Mesenchymal stem cell (in vitro differentiated cells and primary cell): Measurements from ENCODE around the gene NT5E.

Experiments
- DNase-seq: peaks from one replicate; pipeline ENCODE4 v3.0.0-alpha.2; 2013
- H2AFZ ChIP-seq: one replicate; pipeline ENCODE4 v1.6.1; 2013; ENCODE audit warnings: low read depth, mild to moderate bottlenecking, control low read depth, inconsistent platforms, low read length, moderate library complexity
- H2AK5ac ChIP-seq: 2 replicates; pipeline ENCODE4 v1.6.1; 2013; ENCODE audit warnings: low read length, moderate library complexity, mild to moderate bottlenecking, inconsistent platforms; ENCODE audit not compliant: severe bottlenecking
- H2BK120ac ChIP-seq: one replicate; pipeline ENCODE4 v1.6.1; 2013; ENCODE audit warnings: low read depth, mild to moderate bottlenecking, inconsistent platforms, low read length, moderate library complexity
- H2BK12ac ChIP-seq, 2 experiments: one replicate each; pipeline ENCODE4 v1.6.1; 2013; ENCODE audit warnings: inconsistent platforms in 2 of 2, low read length in 2 of 2, mild to moderate bottlenecking in 2 of 2, moderate library complexity in 2 of 2, control low read depth in 1 of 2
- H2BK15ac ChIP-seq: one replicate; pipeline ENCODE4 v1.6.1; 2013; ENCODE audit warnings: mild to moderate bottlenecking, low read depth, inconsistent platforms; ENCODE audit not compliant: poor library complexity, severe bottlenecking
- H2BK5ac ChIP-seq: 2 replicates; pipeline ENCODE4 v1.6.1; 2013; ENCODE audit warnings: low read depth, mild to moderate bottlenecking, low read length, control low read depth, inconsistent platforms; ENCODE audit not compliant: poor library complexity, severe bottlenecking
- H3K14ac ChIP-seq, 2 experiments: one replicate each; pipeline ENCODE4 v1.6.1; 2013; ENCODE audit warnings: inconsistent platforms in 2 of 2, low read length in 2 of 2, control low read depth in 1 of 2, mild to moderate bottlenecking in 1 of 2, moderate library complexity in 1 of 2
- H3K18ac ChIP-seq, 2 experiments: one replicate each; pipeline ENCODE4 v1.6.1; 2013; ENCODE audit warnings: inconsistent platforms in 2 of 2, low read length in 2 of 2, control low read depth in 1 of 2, low read depth in 1 of 2, mild to moderate bottlenecking in 1 of 2
- H3K23ac ChIP-seq, 2 experiments: one replicate each; pipeline ENCODE4 v1.6.1; 2013; ENCODE audit warnings: inconsistent platforms in 2 of 2, low read length in 2 of 2, mild to moderate bottlenecking in 2 of 2, moderate library complexity in 2 of 2, control low read depth in 1 of 2
- H3K27ac ChIP-seq: 2 replicates; pipeline ENCODE4 v1.5.1; 2013; ENCODE audit warnings: mild to moderate bottlenecking, moderate library complexity, low read length, control low read depth, inconsistent platforms; ENCODE audit not compliant: poor library complexity, severe bottlenecking
- H3K27me3 ChIP-seq, 2 experiments: 2 replicates each; pipeline versions ENCODE4 v1.6.1 to v1.7.0; 2013; ENCODE audit warnings: low read length in 2 of 2, mild to moderate bottlenecking in 2 of 2, moderate library complexity in 2 of 2, control low read depth in 1 of 2, inconsistent platforms in 1 of 2; ENCODE audit not compliant: control insufficient read depth in 1 of 2, insufficient read depth in 1 of 2
- H3K36me3 ChIP-seq, 2 experiments: 2 replicates each; pipeline versions ENCODE4 v1.6.1 to v1.7.0; 2013; ENCODE audit warnings: low read length in 2 of 2, control low read depth in 1 of 2, inconsistent platforms in 1 of 2, low read depth in 1 of 2, mild to moderate bottlenecking in 1 of 2; ENCODE audit not compliant: insufficient read depth in 2 of 2, control insufficient read depth in 1 of 2
- H3K4ac ChIP-seq, 2 experiments: one replicate each; pipeline ENCODE4 v1.6.1; 2013; ENCODE audit warnings: inconsistent platforms in 2 of 2, low read length in 2 of 2, mild to moderate bottlenecking in 2 of 2, moderate library complexity in 2 of 2, control low read depth in 1 of 2, low read depth in 1 of 2
- H3K4me1 ChIP-seq: 2 replicates; pipeline ENCODE4 v1.6.1; 2013; ENCODE audit warnings: low read depth, low read length, control low read depth; ENCODE audit not compliant: control insufficient read depth, insufficient read depth
- H3K4me2 ChIP-seq: 2 replicates; pipeline ENCODE4 v1.6.1; 2013; ENCODE audit warnings: low read length, mild to moderate bottlenecking, inconsistent platforms; ENCODE audit not compliant: poor library complexity, severe bottlenecking
- H3K4me3 ChIP-seq, 2 experiments: 2 replicates each; pipeline versions ENCODE4 v1.5.1 to v1.7.0; 2013; ENCODE audit warnings: low read length in 2 of 2, mild to moderate bottlenecking in 2 of 2, control low read depth in 1 of 2, low read depth in 1 of 2; ENCODE audit not compliant: insufficient read depth in 1 of 2
- H3K79me1 ChIP-seq: replicated peaks from 2 replicates; pipeline ENCODE4 v1.6.1; 2013; ENCODE audit warnings: mild to moderate bottlenecking, control low read depth, low read length, inconsistent platforms; ENCODE audit not compliant: poor library complexity, severe bottlenecking
- H3K9ac ChIP-seq: 2 replicates; pipeline ENCODE4 v1.7.0; 2013; ENCODE audit warnings: mild to moderate bottlenecking, low read length, moderate library complexity
- H3K9me3 ChIP-seq: 2 replicates; pipeline ENCODE4 v1.7.0; 2013; ENCODE audit warnings: mild to moderate bottlenecking, low read length; ENCODE audit not compliant: control insufficient read depth
- H4K8ac ChIP-seq: one replicate; pipeline ENCODE4 v1.6.1; 2013; ENCODE audit warnings: inconsistent platforms, mild to moderate bottlenecking, low read length, moderate library complexity
- H4K91ac ChIP-seq: one replicate; pipeline ENCODE4 v1.6.1; 2013; ENCODE audit warnings: mild to moderate bottlenecking, low read length, inconsistent platforms
- WGBS: methylation state at CpG from one replicate; pipeline ENCODE4 v1.1.7; 2013; ENCODE audit warnings: mixed read lengths; 5-methylcytosine and 5-hydroxymethylcytosine counted together

Gene NT5E

GRCh38 chr6:85453052-85453451, 3.2 kb downstream of the NT5E start:
- peak overlapping the region; percentile 88 for H3K18ac ChIP-seq
- peak overlapping the region; percentile 79 to 97 for H2BK12ac ChIP-seq
- peak overlapping the region; percentile 100 for H3K9ac ChIP-seq
- no peaks in the 10 kb centered on the region for H3K27me3 ChIP-seq
- peaks cover 17% of the 10 kb centered on the region for H3K4me1 ChIP-seq
- no peak for DNase-seq
- H3K14ac ChIP-seq: no peak overlapping the region
- H2BK120ac ChIP-seq: peak overlapping the region; percentile 78
- peak overlapping the region; percentile 72 for H3K27ac ChIP-seq
- peak overlapping the region in 1 of 2 experiments; percentile 99 for H3K4me3 ChIP-seq
- H3K4me2 ChIP-seq: peak overlapping the region; percentile 88
- H3K36me3 ChIP-seq: peaks cover 4 to 67% of the 10 kb centered on the region in 2 experiments
- peak overlapping the region in 1 of 2 experiments; percentile 66 for H3K23ac ChIP-seq
- H2AK5ac ChIP-seq: peak overlapping the region; percentile 65
- peak overlapping the region; percentile 57 for H2BK5ac ChIP-seq
- H2AFZ ChIP-seq: no peak overlapping the region
- H4K91ac ChIP-seq: peak overlapping the region; percentile 77
- H3K9me3 ChIP-seq: no peaks in the 10 kb centered on the region
- H4K8ac ChIP-seq: peak overlapping the region; percentile 86
- H3K79me1 ChIP-seq: no peaks in the 10 kb centered on the region
- no peak overlapping the region for H2BK15ac ChIP-seq
- H3K4ac ChIP-seq: peak overlapping the region; percentile 57 to 81
- WGBS: 82% methylated on average over 2 of the region's 2 CpGs

GRCh38 chr6:85453490-85453889, 3.6 kb downstream of the NT5E start:
- peaks cover 4 to 71% of the 10 kb centered on the region in 2 experiments for H3K36me3 ChIP-seq
- H3K27ac ChIP-seq: peak overlapping the region; percentile 72
- no CpG with 5 or more reads among the region's 2 CpGs for WGBS
- peak overlapping the region; percentile 88 for H3K18ac ChIP-seq
- H2BK12ac ChIP-seq: peak overlapping the region; percentile 59 to 97
- H3K9ac ChIP-seq: peak overlapping the region; percentile 100
- no peak overlapping the region for H2BK5ac ChIP-seq
- peak overlapping the region; percentile 84 for H4K91ac ChIP-seq
- peak overlapping the region; percentile 12 for H2BK15ac ChIP-seq
- no peaks in the 10 kb centered on the region for H3K9me3 ChIP-seq
- H4K8ac ChIP-seq: peak overlapping the region; percentile 86
- peak overlapping the region; percentile 88 for H3K4me2 ChIP-seq
- H3K4ac ChIP-seq: peak overlapping the region in 1 of 2 experiments; percentile 81
- DNase-seq: no peak
- H3K4me1 ChIP-seq: peaks cover 19% of the 10 kb centered on the region
- H2AFZ ChIP-seq: no peak overlapping the region
- H3K27me3 ChIP-seq: no peaks in the 10 kb centered on the region
- peak overlapping the region in 1 of 2 experiments; percentile 36 for H3K14ac ChIP-seq
- peak overlapping the region in 1 of 2 experiments; percentile 99 for H3K4me3 ChIP-seq
- H3K23ac ChIP-seq: peak overlapping the region in 1 of 2 experiments; percentile 9
- peak overlapping the region; percentile 78 for H2BK120ac ChIP-seq
- no peaks in the 10 kb centered on the region for H3K79me1 ChIP-seq
- H2AK5ac ChIP-seq: no peak overlapping the region

GRCh38 chr6:85455471-85456026, 5.7 kb downstream of the NT5E start:
- Histone ChIP-seq H3K4me1 (peaks cover 24% of the 10 kb centered on the region), H4K8ac (no peak overlapping the region), H2BK12ac (no peak overlapping the region), H2AK5ac (peak overlapping the region; percentile 35), H3K9ac (peak overlapping the region; percentile 17), H3K4ac (no peak overlapping the region), H3K27ac (peak overlapping the region; percentile 36), H3K14ac (no peak overlapping the region), H2BK15ac (no peak overlapping the region), H3K9me3 (no peaks in the 10 kb centered on the region), H2AFZ (no peak overlapping the region), H3K23ac (no peak overlapping the region), H3K36me3 (peaks cover 4 to 77% of the 10 kb centered on the region in 2 experiments), H3K4me2 (no peak overlapping the region), H2BK120ac (no peak overlapping the region), H3K27me3 (no peaks in the 10 kb centered on the region), H2BK5ac (no peak overlapping the region), H3K4me3 (peak overlapping the region in 1 of 2 experiments; percentile 99), H3K79me1 (no peaks in the 10 kb centered on the region), H4K91ac (no peak overlapping the region), H3K18ac (no peak overlapping the region)
- DNase-seq: no peak
- no CpG with 5 or more reads among the region's 3 CpGs for WGBS

GRCh38 chr6:85456782-85457181, 6.9 kb downstream of the NT5E start:
- peak overlapping the region; percentile 9 to 41 for H3K4ac ChIP-seq
- H3K27me3 ChIP-seq: no peaks in the 10 kb centered on the region
- no peak overlapping the region for H3K14ac ChIP-seq
- H4K8ac ChIP-seq: no peak overlapping the region
- H2BK12ac ChIP-seq: peak overlapping the region in 1 of 2 experiments; percentile 80
- H3K4me1 ChIP-seq: peaks cover 32% of the 10 kb centered on the region
- H3K79me1 ChIP-seq: no peaks in the 10 kb centered on the region
- peak overlapping the region; percentile 85 for H3K9ac ChIP-seq
- H2AFZ ChIP-seq: no peak overlapping the region
- 97% methylated on average over 4 of the region's 4 CpGs for WGBS
- no peak overlapping the region for H3K4me2 ChIP-seq
- H2BK15ac ChIP-seq: no peak overlapping the region
- no peak overlapping the region for H4K91ac ChIP-seq
- peak overlapping the region; percentile 27 for H2AK5ac ChIP-seq
- peak overlapping the region; percentile 79 for H3K27ac ChIP-seq
- no peak overlapping the region for H2BK120ac ChIP-seq
- peak overlapping the region in 1 of 2 experiments; percentile 99 for H3K4me3 ChIP-seq
- H3K9me3 ChIP-seq: no peaks in the 10 kb centered on the region
- no peak overlapping the region for H2BK5ac ChIP-seq
- no peak for DNase-seq
- H3K36me3 ChIP-seq: peaks cover 7 to 76% of the 10 kb centered on the region in 2 experiments
- H3K23ac ChIP-seq: peak overlapping the region in 1 of 2 experiments; percentile 32
- peak overlapping the region in 1 of 2 experiments; percentile 55 for H3K18ac ChIP-seq
